Measurements from ENCODE around the gene PSMF1. TPM values are rescaled to one million over a fixed set of nuclear protein-coding genes. Genes with fewer than 3 reads are reported as not detected.
A peak's percentile ranks its signal among the peaks of the same experiment; 100 is the strongest.

PSMF1 gene
- total and polyA plus RNA-seq, 9 of the 15 experiments (the other 6 are each of a cell fraction or from before 2014, with no cell fraction given), result 8.5 to 192 (median 33.2) TPM

- TF ChIP-seq HMG20A (CRISPR knock-in tag; conservative IDR thresholded peaks at IDR 0.05) (no peak), CEBPG (CRISPR knock-in tag; IDR thresholded peaks at IDR 0.05) (no peak), CEBPG (tag; conservative IDR thresholded peaks at IDR 0.05 in 1 of 2, IDR thresholded peaks at IDR 0.05 in 1 of 2) (0 out of 4 replicates have a peak, but pooled peaks have one; percentile 21 to 27), HDAC8 (tag; IDR thresholded peaks at IDR 0.05) (no peak), UBTF (IDR thresholded peaks at IDR 0.05; ENCODE audit: borderline replicate concordance in 1 of 2, low read depth in 2 of 2, low read length in 2 of 2) (no peak), RBM34 (IDR thresholded peaks at IDR 0.05; ENCODE audit: borderline replicate concordance, insufficient read depth, low read length) (no peak), MBD2 (IDR thresholded peaks at IDR 0.05; ENCODE audit: borderline replicate concordance, low read depth) (no peak), ZFPM2 (CRISPR knock-in tag; IDR thresholded peaks at IDR 0.05) (no peak), KAT2B (IDR thresholded peaks at IDR 0.05; ENCODE audit: low read depth, low read length) (no peak)
- TF ChIP-seq, protein P1, sequence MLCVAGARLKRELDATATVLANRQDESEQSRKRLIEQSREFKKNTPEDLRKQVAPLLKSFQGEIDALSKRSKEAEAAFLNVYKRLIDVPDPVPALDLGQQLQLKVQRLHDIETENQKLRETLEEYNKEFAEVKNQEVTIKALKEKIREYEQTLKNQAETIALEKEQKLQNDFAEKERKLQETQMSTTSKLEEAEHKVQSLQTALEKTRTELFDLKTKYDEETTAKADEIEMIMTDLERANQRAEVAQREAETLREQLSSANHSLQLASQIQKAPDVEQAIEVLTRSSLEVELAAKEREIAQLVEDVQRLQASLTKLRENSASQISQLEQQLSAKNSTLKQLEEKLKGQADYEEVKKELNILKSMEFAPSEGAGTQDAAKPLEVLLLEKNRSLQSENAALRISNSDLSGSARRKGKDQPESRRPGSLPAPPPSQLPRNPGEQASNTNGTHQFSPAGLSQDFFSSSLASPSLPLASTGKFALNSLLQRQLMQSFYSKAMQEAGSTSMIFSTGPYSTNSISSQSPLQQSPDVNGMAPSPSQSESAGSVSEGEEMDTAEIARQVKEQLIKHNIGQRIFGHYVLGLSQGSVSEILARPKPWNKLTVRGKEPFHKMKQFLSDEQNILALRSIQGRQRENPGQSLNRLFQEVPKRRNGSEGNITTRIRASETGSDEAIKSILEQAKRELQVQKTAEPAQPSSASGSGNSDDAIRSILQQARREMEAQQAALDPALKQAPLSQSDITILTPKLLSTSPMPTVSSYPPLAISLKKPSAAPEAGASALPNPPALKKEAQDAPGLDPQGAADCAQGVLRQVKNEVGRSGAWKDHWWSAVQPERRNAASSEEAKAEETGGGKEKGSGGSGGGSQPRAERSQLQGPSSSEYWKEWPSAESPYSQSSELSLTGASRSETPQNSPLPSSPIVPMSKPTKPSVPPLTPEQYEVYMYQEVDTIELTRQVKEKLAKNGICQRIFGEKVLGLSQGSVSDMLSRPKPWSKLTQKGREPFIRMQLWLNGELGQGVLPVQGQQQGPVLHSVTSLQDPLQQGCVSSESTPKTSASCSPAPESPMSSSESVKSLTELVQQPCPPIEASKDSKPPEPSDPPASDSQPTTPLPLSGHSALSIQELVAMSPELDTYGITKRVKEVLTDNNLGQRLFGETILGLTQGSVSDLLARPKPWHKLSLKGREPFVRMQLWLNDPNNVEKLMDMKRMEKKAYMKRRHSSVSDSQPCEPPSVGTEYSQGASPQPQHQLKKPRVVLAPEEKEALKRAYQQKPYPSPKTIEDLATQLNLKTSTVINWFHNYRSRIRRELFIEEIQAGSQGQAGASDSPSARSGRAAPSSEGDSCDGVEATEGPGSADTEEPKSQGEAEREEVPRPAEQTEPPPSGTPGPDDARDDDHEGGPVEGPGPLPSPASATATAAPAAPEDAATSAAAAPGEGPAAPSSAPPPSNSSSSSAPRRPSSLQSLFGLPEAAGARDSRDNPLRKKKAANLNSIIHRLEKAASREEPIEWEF (CRISPR knock-in tag; IDR thresholded peaks at IDR 0.05), result no peak
- TF ChIP-seq, protein P2, sequence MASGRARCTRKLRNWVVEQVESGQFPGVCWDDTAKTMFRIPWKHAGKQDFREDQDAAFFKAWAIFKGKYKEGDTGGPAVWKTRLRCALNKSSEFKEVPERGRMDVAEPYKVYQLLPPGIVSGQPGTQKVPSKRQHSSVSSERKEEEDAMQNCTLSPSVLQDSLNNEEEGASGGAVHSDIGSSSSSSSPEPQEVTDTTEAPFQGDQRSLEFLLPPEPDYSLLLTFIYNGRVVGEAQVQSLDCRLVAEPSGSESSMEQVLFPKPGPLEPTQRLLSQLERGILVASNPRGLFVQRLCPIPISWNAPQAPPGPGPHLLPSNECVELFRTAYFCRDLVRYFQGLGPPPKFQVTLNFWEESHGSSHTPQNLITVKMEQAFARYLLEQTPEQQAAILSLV (tag; IDR thresholded peaks at IDR 0.05), result no peak
- TF ChIP-seq, protein P3, sequence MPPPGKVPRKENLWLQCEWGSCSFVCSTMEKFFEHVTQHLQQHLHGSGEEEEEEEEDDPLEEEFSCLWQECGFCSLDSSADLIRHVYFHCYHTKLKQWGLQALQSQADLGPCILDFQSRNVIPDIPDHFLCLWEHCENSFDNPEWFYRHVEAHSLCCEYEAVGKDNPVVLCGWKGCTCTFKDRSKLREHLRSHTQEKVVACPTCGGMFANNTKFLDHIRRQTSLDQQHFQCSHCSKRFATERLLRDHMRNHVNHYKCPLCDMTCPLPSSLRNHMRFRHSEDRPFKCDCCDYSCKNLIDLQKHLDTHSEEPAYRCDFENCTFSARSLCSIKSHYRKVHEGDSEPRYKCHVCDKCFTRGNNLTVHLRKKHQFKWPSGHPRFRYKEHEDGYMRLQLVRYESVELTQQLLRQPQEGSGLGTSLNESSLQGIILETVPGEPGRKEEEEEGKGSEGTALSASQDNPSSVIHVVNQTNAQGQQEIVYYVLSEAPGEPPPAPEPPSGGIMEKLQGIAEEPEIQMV (tag; conservative IDR thresholded peaks at IDR 0.05; ENCODE audit: low read depth), result no peak
- TF ChIP-seq, protein P4, sequence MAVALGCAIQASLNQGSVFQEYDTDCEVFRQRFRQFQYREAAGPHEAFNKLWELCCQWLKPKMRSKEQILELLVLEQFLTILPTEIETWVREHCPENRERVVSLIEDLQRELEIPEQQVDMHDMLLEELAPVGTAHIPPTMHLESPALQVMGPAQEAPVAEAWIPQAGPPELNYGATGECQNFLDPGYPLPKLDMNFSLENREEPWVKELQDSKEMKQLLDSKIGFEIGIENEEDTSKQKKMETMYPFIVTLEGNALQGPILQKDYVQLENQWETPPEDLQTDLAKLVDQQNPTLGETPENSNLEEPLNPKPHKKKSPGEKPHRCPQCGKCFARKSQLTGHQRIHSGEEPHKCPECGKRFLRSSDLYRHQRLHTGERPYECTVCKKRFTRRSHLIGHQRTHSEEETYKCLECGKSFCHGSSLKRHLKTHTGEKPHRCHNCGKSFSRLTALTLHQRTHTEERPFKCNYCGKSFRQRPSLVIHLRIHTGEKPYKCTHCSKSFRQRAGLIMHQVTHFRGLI (CRISPR knock-in tag; IDR thresholded peaks at IDR 0.05), result no peak
Measured at GRCh38 chr20:1122388-1123315, 4.2 kb downstream of the PSMF1 start (continued).
